Endodermal cell (in vitro differentiated cells): ENCODE results near the gene KCNQ2. TPM values are rescaled to one million over a fixed set of nuclear protein-coding genes. Genes with fewer than 3 reads are reported as not detected.

Experiments
- DNase-seq: peaks from one replicate; pipeline ENCODE4 v3.0.0-alpha.2; 2017
- H3K27ac ChIP-seq: 2 replicates; pipeline ENCODE4 v1.5.1; 2013; ENCODE audit warnings: mild to moderate bottlenecking, low read depth, low read length, moderate library complexity
- H3K27me3 ChIP-seq: 2 replicates; pipeline ENCODE4 v1.6.1; 2013; ENCODE audit warnings: mild to moderate bottlenecking, low read length, moderate library complexity; ENCODE audit not compliant: insufficient read depth, control insufficient read depth, poor library complexity, severe bottlenecking
- H3K36me3 ChIP-seq: 2 replicates; pipeline ENCODE4 v1.7.0; 2013; ENCODE audit warnings: mild to moderate bottlenecking, low read length, moderate library complexity; ENCODE audit not compliant: control insufficient read depth, insufficient read depth
- H3K4me1 ChIP-seq: one replicate; pipeline ENCODE4 v1.7.0; 2013; ENCODE audit warnings: low read length; ENCODE audit not compliant: control insufficient read depth, insufficient read depth
- H3K4me3 ChIP-seq: 2 replicates; pipeline ENCODE4 v1.5.1; 2013; ENCODE audit warnings: mild to moderate bottlenecking, low read length, moderate library complexity
- H3K9ac ChIP-seq: 2 replicates; pipeline ENCODE4 v1.6.1; 2013; ENCODE audit warnings: mild to moderate bottlenecking, low read length, moderate library complexity; ENCODE audit not compliant: poor library complexity, severe bottlenecking; ENCODE audit errors: extremely low read depth
- H3K9me3 ChIP-seq: 2 replicates; pipeline ENCODE4 v1.6.1; 2013; ENCODE audit warnings: mild to moderate bottlenecking, low read length, moderate library complexity; ENCODE audit not compliant: control insufficient read depth
- H3K27ac Mint-ChIP-seq: 2 replicates; pipeline ENCODE4 v1.8.0; 2020; ENCODE audit warnings: mixed read lengths
- H3K27me3 Mint-ChIP-seq: 2 replicates; pipeline ENCODE4 v1.8.0; 2021; ENCODE audit warnings: mild to moderate bottlenecking, mixed read lengths; ENCODE audit not compliant: insufficient read depth
- H3K36me3 Mint-ChIP-seq: 2 replicates; pipeline ENCODE4 v1.8.0; 2020; ENCODE audit warnings: low read depth, mixed read lengths
- H3K4me1 Mint-ChIP-seq: 2 replicates; pipeline ENCODE4 v1.8.0; 2020; ENCODE audit warnings: mixed read lengths
- H3K4me3 Mint-ChIP-seq: 2 replicates; pipeline ENCODE4 v1.8.0; 2020; ENCODE audit warnings: mild to moderate bottlenecking, moderate library complexity, mixed read lengths
- H3K9me3 Mint-ChIP-seq: 2 replicates; pipeline ENCODE4 v1.8.0; 2020; ENCODE audit warnings: mild to moderate bottlenecking, mixed read lengths
- WGBS, 2 experiments: methylation state at CpG; one replicate each; pipeline versions ENCODE4 v1.1.5 to v1.1.7; 2013; ENCODE audit warnings: missing lambda C conversion rate in 2 of 2, mixed read lengths in 1 of 2; ENCODE audit not compliant: insufficient coverage in 1 of 2, insufficient read length in 1 of 2; 5-methylcytosine and 5-hydroxymethylcytosine counted together
- total RNA-seq, 2 donors: library from RNA; stranded (reverse); fragmentation: NEBNext Ultra II Directional in 1 of 2; extraction: Animal tissue kit (Norgen Biotek cat#: 25700) in 1 of 2; gene quantifications; 2 replicates in 1 of 2; 3 replicates in 1 of 2; pipeline ENCODE4 v1.2.1, GENCODE V29; 2021
- TF ChIP-seq, protein P1 (sequence below): fragments of 200-600 bp; sonication (generic); conservative IDR thresholded peaks from 2 replicates; pipeline ENCODE4 v1.5.0; 2021; ENCODE audit warnings: antibody characterized with exemption, mild to moderate bottlenecking

KCNQ2 gene
- total RNA-seq, 2 donors from 2014 or later: 36.4 to 62.8 TPM

- no peaks in the 10 kb centered on the region for H3K9me3 ChIP-seq
- no peaks in the 10 kb centered on the region for H3K27me3 ChIP-seq
- H3K27me3 Mint-ChIP-seq: no peaks in the 10 kb centered on the region
- no peaks in the 10 kb centered on the region for H3K36me3 Mint-ChIP-seq
- TF ChIP-seq, protein P1, sequence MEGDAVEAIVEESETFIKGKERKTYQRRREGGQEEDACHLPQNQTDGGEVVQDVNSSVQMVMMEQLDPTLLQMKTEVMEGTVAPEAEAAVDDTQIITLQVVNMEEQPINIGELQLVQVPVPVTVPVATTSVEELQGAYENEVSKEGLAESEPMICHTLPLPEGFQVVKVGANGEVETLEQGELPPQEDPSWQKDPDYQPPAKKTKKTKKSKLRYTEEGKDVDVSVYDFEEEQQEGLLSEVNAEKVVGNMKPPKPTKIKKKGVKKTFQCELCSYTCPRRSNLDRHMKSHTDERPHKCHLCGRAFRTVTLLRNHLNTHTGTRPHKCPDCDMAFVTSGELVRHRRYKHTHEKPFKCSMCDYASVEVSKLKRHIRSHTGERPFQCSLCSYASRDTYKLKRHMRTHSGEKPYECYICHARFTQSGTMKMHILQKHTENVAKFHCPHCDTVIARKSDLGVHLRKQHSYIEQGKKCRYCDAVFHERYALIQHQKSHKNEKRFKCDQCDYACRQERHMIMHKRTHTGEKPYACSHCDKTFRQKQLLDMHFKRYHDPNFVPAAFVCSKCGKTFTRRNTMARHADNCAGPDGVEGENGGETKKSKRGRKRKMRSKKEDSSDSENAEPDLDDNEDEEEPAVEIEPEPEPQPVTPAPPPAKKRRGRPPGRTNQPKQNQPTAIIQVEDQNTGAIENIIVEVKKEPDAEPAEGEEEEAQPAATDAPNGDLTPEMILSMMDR: no peak
- no peaks in the 10 kb centered on the region for H3K4me1 Mint-ChIP-seq
- no peak for DNase-seq
- WGBS, 2 experiments: 95% methylated on average over 52 to 60 of the region's 60 CpGs
- H3K36me3 ChIP-seq: no peaks in the 10 kb centered on the region
- no peak overlapping the region for H3K4me3 ChIP-seq
- H3K4me1 ChIP-seq: no peaks in the 10 kb centered on the region
- H3K27ac Mint-ChIP-seq: no peak overlapping the region
- H3K9me3 Mint-ChIP-seq: no peaks in the 10 kb centered on the region
- H3K27ac ChIP-seq: no peak overlapping the region
- no peak overlapping the region for H3K4me3 Mint-ChIP-seq
- H3K9ac ChIP-seq: no peak overlapping the region
Observed at GRCh38 chr20:63406617-63407245, 65.7 kb downstream of the KCNQ2 start.

DNA sequence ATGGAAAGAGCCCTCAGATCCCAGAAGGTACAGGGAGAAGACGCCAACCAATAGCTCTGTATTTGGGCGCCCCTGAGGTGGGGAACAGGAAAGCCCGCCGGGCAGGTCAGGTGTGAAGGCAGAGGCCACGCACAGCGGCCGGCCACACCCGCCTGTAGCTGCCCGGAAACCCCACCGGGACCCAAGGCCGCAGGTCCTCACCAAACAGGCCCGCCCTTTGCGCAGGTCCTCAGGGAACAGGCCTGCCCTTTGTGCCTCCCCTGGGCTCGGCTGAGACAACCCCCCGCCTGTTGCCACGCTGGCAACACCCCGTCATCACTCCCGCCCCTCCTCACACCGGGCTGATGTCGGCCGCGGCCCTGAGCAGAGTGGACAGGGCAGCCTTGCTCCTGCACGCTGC, 66.4 kb downstream of the KCNQ2 start:
- Histone ChIP-seq H3K9me3 (no peaks in the 10 kb centered on the region), H3K4me3 (no peak overlapping the region), H3K27me3 (no peaks in the 10 kb centered on the region), H3K4me1 (no peaks in the 10 kb centered on the region), H3K36me3 (no peaks in the 10 kb centered on the region), H3K27ac (no peak overlapping the region), H3K9ac (no peak overlapping the region)
- Mint-ChIP-seq H3K9me3 (no peaks in the 10 kb centered on the region), H3K36me3 (no peaks in the 10 kb centered on the region), H3K27ac (no peak overlapping the region), H3K4me1 (no peaks in the 10 kb centered on the region), H3K4me3 (no peak overlapping the region), H3K27me3 (no peaks in the 10 kb centered on the region)
- TF ChIP-seq, protein P1: no peak
- WGBS, 2 experiments: 94 to 95% methylated on average over 20 to 23 of the region's 23 CpGs
- DNase-seq: no peak

GRCh38 chr20:63405102-63405730, 67.2 kb downstream of the KCNQ2 start:
- H3K9me3 Mint-ChIP-seq: no peaks in the 10 kb centered on the region
- no peaks in the 10 kb centered on the region for H3K4me1 ChIP-seq
- H3K36me3 ChIP-seq: no peaks in the 10 kb centered on the region
- H3K4me1 Mint-ChIP-seq: no peaks in the 10 kb centered on the region
- H3K27ac Mint-ChIP-seq: no peak overlapping the region
- H3K9ac ChIP-seq: no peak overlapping the region
- H3K36me3 Mint-ChIP-seq: no peaks in the 10 kb centered on the region
- no peaks in the 10 kb centered on the region for H3K27me3 ChIP-seq
- no peak overlapping the region for H3K4me3 ChIP-seq
- TF ChIP-seq, protein P1: no peak
- no peak overlapping the region for H3K27ac ChIP-seq
- no peaks in the 10 kb centered on the region for H3K27me3 Mint-ChIP-seq
- 91 to 92% methylated on average over 15 to 31 of the region's 31 CpGs for WGBS, 2 experiments
- no peak overlapping the region for H3K4me3 Mint-ChIP-seq
- no peaks in the 10 kb centered on the region for H3K9me3 ChIP-seq
- DNase-seq: no peak
